ENCODE results near the gene BTBD2.

BTBD2 gene

DNA sequence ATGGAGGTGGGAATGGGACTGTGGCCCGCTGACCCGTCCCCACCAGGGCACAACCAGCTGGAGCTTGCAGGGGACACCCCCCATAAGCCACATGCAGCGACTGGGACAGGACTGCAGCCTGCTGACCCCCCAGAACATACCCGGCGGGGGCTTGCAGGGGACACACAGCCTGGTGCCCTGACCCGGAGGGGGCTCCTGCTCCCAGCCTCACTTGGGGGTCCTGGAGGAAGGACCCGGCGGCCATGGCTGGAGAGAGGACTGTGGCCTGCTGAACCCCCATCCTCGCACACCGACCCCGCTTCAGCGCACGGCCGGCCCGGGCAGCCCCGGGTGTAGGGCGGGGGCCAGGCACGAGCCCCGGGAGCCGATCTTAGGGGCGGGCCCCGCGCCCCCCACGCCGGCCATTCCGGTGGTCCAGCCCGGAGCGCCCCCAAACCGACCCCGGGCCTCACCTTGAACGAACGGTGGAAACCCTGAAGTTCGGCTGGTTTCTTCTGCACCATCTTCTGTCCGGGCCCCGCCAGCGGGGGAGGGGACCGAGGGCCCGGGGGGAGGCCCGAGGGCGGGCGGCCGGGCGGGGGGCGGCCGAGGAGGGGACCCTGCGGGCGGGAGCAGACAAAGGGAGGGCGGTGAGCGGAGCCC, 35.0 kb upstream of the BTBD2 start:
- DNase-seq: no peak

DNA sequence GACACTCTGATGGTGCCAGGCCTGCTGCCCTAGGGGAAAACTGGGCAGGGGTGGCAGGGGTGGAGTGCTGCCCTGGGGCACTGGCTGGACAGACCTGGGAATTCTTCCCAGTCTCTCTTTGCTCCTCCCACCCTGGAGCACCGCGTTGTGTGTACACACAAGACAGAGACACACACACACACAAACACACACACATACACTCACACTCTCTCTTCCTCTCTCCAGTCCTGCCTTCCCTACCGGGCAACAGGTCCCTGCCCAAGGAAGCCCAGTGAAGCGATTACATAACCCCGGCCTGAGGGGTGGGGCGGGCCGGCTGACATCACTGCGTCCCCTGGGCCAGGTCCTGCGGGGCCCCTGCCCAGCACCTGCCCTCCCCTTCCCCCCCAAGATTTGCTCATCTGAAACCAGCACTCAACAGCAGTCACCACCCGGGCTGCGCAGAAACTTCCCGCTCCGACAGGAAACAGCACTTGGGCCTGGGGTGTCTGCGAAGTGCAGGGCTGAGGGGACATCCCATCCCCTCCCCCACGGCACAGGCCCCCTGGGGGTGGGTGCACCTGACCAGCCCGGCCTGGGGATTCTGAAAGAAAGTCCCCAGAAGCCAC, 34.3 kb upstream of the BTBD2 start:
- peak in 1 of 2 experiments; percentile 36 for DNase-seq

DNA sequence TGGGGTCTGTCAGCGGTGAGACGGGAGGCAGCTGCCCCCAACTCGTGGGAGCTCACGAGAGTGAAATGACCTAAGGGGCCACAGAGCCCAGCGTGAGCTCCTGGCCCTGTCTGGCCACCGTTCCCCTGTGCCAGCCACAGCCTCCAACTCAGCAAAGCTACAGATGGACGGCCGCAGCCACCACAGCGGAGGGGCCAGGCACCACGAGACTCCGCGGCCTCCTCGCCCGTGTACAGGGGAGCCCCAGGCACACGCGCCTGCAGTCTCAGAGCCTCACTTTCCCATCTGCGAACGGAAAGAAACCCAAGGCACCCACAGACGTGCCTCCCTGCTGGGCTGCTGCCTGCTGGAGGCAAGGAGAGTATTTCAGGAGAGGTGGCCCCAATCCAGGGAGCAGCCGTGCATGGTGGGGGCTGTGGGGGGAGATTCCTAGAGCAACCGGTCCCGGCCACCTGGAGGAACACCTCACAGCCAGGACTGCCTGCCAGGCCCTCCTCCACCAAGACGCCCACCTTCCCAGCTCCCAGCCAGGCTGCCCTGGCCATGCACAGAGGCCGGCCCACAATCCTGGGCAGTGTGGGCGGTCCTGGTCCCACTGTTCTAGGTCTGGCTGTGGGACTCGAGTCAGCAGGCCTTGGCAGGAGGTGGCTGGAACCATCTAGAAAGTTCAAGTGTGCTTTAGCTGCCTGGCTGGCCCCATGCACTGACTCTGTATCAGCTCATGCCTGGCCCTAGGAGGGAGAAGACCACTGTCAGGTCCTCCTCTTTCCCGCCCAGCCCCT, 33.6 kb upstream of the BTBD2 start:
- DNase-seq: no peak

DNA sequence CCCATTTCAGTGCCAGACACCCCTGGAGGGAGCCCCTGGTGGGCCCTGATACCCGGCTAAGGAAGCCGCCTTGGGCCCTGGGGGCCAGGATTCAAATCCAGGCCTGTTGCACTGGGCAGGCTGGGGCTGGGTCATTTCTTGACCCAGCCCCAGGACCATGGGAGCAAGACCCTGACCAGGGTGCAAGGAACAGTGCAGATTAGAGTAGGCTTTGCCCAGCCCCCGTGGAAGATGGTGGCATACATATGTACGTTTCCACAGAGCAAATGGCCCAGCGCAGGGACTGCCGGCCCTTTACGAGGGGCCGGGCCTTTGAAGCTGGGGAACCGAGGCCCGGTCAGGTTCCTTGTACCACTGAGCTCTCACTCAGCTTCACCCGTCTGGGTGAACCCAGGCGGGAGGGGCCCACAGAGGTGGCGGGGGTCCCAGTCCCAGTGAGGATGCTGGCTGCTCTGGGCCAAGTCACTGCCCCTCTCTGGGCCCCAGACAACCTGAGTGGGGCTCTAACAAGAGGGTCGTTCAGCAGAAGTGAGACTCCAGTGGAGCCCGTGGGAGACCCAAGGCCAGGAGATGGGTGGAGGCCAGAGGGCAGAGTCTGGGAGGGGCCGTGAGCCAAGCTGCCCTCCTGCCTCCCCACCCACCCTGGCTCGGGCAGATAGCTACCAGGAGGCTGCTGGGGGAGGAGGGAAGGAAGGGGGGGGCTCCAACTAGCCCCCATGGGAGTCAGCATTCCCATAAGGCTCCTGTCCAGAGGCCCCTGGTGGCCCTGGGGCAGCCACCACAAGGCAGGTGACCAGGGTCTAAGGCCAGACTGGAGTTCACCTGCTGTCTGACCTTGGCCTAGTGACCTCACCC, 32.8 kb upstream of the BTBD2 start:
- no peak for DNase-seq

DNA sequence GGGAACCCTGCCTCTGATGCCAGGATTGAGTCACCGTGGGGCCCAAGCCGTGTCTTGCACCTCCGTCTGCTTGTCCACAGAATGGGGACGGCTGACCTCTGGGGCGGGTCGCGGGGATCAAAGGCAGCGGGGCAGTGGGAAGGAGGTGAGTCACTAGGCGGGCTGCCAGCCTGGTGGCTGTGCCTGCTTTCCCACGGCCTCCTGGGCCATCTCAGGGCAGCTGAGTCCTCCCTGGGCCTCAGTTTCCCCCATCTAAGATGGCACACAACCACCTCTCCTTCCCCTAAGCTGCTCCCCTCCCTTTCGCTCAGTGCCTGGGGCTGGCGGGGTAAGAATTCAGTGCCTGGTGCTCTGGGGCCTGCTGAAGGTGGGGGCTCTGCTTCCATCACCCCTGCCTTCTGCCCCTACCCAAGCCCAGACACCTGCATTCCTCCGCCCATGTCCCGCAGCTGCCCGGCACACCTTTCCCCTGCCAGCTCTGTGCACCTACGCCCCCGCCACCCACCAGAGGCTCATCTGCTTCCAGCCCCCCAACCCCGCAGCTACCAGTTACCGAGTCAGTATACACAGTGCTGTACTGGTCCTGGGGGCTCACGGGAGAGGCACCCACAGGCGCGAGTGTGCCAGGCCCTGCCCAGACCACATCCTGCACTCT, 32.1 kb upstream of the BTBD2 start:
- DNase-seq: no peak

DNA sequence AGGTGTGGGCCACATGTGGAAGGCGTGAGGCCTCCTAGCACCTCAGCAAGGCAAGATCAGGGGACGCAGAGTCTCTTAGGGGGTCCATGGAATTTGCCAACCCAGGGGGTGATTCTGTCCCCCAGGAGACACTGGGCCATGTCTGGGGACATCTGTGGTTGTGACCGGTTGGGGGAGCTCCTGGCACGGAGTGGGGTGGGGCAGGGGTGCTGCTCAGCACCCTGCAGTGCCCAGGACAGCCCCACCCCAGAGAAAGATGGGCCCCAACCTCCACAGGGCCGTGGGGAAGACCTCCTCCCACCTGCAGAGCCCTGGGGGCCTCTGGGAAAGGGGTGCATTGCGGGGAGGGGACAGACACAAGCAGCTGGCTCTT, 31.5 kb upstream of the BTBD2 start:
- no peak for DNase-seq

DNA sequence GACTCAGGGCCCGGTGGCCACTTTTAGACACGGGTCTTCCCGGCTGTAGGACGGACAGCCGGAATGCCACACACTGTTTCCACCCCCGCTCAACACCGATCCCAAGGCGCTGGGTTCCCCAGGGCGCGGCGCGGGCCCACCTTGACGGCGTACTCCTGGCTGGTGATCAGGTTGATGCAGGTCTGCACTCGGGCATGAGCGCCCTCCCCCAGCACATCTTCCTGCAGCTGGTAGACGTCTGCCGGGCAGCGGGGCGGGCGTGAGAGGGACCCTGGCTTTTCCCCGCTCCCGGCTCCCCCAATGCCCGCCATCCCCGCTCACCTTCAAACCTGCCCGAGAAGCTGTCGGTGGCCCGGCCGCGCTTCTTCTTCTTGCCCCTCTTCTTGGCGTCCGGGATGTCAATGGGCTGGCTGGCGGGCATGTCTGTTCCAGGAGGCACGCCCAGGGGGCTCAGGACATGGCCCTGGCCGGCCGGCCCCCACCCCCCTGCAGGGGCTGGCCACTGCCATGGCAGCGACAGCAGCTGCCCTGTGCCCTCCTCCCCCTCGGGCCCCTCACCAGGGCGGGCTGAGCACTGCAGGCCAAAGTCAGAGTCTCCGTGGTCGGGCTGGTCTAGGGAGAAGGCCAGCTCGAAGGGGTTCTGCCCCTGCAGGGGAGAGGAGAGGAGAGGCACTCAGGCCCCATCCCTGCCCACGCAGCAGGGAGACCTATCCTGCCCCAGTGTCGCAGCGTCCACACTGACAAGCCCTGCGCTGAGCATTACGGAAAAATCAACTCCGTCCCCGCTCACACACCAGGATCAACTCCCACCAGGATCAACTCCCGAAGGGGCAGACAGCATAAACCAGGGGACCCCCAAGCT, 30.8 kb upstream of the BTBD2 start:
- no peak for DNase-seq

DNA sequence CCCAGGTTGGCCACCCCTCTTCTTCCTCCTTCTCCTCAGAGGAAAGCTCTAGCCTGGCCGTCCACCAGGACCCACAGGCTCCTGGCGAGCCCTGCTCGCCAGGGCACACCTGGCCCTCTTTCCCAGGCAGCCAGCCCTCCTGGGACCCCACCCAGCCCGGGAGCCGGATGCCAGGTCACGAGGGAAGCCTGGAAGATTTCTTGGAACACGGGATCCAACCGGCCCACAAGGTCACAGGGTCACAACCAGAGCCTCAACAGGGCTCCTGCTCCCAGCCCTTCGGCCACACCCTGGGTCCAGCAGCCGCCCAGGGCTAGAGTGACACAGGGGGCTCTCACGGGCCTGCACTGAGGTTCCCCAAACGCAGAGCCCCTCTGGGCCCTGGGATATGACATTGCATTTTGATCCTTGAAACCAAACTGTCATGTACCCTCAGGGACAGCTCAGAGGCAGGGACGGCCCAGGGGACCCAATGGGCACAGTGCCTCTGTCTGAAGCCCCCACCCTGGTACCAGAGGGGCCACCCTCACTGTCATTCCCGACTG, 30.1 kb upstream of the BTBD2 start:
- no peak for DNase-seq

DNA sequence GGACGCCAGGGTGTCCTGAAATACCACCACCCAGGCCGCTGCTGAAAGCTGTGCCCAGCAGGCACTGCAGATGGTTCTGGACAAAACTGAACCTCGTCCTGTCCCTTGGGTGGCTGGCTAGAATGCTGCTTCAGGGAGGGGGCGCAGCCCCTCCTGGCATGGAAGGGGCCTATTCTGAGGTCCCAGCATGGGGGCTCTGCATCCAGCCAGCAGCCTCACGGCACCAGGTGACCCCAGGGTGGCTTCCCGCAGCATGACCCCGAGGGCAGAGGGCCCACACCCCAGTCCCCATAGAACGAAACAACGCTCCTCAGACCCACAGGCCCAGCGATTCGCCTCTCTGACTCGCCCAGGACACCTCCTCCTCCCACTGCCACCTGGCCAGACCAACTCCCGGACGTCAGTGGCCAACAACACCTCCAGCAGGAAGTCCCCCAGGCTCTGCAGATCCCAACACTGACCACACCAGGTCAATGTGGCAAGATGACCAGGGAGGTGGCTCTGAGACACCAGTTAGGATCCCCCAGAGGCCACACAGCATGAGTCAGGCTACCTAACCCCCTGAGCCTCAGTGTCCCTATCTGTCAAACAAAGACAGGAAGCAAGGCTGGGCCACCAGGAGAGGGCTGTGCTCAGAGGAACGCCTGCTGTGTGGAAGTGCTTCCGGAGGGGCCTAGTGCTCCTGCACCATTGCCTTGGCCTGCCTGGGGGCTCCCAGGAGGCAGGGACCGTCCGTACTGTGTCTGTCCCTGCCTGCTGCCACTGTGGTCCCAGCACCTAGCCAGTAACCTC, 29.4 kb upstream of the BTBD2 start:
- DNase-seq: no peak

DNA sequence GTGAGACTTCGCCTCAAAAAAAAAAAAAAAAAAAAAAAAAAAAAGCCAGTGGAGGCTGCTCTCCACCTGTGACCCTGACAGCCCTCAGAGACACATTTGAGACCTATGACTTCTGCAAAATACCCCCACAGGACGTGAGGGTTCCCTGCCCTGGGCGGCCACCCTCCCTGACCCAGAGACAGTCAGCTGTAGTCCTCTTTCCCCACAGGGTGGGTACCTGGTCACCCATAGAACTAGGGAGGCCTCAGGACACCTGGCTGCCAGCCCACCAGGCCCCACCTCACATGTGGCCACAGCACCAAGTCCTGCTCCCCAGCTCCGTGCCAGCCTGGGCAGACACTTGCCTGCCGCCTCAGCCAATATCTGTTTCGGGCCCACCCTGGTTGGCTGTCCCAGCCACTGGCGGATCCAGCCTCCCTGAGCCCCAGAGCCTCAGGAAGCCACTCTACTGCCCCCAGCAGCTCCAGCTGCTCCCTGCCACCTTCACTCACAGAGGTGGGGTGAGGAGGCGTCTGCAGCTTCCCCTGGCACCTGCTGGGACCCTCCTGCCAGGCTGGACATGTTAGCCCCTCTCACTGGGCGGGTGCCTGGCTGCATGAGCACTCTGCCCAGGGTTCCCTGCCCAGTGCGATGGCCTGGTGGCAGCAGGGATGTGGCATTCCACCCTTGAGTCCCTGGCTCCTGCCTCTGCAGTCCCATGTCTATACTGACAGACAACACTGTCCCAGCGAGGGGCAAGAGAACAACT, 28.6 kb upstream of the BTBD2 start:
- DNase-seq: no peak

DNA sequence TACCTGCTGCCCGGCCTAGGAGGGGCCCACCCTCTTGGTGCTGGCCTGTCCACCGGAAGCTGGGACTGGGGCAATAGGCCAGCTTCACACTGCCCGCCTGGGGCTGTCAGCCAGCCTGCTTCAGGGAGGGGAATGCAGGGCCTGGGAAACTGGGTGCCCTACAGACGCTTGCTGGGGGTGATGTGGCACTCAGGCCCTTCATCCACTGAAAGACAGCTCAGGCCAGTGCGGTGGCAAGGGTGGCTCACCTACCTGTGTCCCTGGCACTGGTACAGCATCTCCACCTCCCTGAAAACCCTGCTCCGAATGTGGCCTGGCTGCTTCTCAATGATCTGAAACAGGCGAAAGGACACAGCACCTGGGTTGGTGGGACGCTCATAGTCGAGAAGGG, 27.7 kb upstream of the BTBD2 start:
- no peak for DNase-seq

DNA sequence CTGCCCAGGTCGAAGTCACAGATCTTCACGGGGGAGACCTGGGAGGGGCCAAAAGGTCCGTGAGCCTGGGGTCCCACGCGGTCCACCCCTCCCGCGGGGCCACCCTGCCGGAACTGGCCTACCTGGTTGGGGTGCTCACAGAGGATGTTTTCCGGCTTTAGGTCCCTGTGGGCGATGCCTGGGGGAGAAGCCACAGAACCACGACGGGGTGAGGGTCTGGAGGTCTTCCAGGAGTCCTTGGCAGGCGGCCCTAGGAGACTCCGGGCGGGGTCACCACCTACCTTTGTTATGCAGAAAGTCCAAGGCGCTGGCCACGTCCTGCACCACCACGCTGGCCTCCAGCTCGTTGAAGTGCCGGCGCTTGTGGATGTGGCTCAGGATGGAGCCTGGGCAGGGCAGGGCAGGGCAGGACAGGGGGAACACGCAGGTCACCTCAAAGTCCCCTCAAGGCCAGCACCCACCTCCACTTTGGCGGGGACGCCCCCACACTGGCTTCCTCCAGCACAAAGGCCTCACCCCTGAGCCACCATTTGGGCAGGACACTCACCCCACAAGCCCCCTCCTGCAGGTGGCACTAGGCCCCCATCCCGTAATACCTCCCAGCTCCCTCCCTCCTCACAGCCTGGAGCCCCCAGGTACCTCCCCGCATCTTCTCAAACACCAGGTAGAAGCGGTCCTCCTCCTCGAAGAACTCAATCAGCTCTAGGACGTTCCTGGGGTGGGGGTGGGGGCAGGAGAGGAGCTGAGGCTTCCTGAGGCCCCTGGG, 27.2 kb upstream of the BTBD2 start:
- no peak for DNase-seq

DNA sequence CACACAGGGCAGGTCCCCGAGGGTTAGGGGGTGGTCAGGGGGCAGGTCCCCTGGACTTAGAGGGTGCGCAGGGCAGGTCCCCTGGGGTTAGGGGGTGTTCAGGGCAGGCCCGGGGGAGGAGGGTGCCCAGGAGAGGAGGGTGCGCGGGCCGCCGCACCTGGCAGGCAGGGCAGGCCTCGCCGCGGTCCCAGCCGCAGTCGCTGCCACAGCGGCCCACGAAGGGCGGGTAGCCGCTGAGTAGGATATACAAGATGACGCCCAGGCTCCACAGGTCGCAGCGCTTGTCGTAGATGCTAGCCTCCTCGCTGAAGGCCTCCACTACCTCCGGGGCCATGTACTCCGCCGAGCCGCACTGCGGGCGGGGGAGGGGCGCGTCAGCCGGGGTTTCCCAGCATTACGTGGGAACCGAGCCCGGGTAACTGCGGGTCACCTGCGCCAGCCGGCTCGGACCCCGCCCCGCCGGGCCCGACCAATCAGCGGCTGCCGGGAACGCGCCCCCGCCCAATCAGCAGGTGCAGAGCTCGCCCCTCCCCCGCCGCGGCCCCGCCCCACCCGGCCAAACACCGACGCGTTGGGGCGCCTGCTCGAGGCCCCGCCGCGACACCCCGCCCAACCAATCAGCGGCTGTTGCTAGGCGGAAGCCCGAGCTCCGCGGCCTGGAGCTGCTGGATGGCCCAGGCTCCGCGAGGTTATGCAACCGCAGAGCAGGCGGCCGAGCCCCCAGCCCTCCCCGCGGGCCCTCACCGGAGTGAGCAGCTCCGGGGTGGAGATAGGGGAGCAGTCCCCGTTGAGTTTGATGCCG, 26.4 kb upstream of the BTBD2 start:
- peak in 1 of 2 experiments; percentile 68 for DNase-seq

DNA sequence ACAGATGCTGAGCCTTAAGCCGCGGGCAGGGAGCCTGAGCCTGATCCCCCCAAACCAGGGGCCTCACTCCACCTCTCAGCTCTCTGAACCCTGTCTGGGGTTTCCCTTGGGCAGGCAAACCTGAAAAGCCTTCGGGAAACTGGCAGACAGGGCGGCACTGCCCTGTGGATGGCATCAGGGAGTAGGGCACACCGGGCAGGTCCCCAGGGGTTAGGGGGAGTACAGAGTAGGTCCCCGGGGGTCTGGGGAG, 25.8 kb upstream of the BTBD2 start:
- no peak for DNase-seq

DNA sequence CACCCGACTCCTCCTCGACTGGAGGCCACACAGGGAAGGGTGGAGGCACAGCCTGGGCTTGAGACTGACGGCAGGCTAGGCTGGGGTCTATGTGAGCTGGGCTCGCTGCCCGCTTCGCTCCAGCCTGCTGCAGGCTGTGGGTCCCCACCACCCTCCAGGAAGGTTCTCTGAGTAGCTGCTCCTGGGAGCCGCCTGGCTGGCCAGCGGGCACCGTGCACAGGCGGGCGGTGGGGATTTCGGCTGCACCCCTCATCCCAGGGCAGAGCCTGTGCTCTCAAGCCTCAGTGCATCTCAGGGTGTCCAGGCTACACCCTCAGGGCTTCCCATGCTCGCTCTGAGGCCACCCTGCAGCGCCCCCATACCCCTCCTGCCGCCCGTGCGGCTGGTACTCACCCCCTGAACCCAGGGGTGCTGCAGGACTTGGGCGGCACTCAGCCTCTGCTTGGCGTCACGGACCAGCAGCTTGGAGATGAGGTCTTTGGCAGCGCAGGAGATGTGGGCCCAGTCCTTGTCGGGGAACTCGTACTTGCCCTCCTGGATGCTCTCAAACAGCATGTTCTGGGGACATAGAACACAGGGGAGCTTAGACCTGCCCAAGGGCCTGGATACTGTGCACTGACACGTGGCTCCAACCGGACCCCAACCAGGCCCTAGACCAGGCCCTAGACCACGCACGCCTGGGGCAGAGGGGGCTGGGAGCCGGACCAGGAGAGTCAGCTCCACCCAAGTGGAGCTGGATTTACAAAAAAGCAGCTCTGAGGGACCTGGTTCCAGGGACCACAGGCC, 25.3 kb upstream of the BTBD2 start:
- no peak for DNase-seq

DNA sequence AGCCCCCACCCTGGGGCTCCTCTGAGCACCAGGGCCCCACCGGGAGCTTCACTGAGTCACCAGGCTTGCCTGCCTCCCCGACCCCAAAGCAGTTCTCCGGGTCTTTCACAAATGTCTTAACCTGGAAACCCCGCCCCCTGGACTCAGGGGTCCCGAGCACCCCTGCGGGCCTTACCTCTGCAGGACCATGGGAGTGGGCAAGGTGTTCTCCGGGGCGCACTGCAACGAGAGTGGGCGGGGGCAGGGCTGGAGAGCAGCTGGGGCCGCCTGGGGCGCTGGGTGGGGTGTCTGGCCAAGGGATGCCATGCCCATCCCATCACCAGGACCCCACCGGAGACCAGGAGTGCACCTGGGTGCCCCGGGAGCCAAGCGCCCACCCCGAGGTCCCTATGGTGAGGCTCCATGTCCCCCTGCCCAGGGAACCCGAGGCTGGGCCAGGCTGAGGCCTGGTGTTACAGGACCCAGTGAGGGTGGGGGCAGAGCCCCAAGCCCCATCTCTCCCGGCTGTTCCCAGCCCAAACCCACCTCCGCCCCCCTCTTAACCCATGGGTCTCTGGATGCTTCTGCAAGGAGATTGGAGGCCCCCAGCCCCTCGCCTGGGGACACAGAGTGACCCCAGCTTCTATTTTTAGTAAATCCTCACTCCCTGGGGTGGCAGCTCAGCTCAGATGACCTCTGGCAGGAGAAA, 24.6 kb upstream of the BTBD2 start:
- DNase-seq: no peak
